Spleen (tissue), 7 donors: ENCODE data around the gene GXYLT2.

Experiments
- CTCF ChIP-seq, 11 experiments: fragments of 200-600 bp in 7 of 11; fragments of 450-650 bp in 4 of 11; sonication (generic) in 4 of 11; IDR thresholded peaks in 8 of 11; conservative IDR thresholded peaks in 3 of 11; 1 replicate in 7 of 11; 2 replicates in 4 of 11; pipeline versions ENCODE4 v1.4.0 to v1.8.0; 2016 to 2021; ENCODE audit warnings: antibody characterized with exemption in 11 of 11, inconsistent platforms in 4 of 11, mild to moderate bottlenecking in 1 of 11
- POLR2A ChIP-seq, 3 donors: fragments of 450-650 bp; IDR thresholded peaks; one replicate each; pipeline ENCODE4 v1.5.1; 2017; ENCODE audit warnings: antibody characterized with exemption in 3 of 3, mild to moderate bottlenecking in 1 of 3
- donor health status: DM: no; HTN: no; CAD: no; lungs with moderate emphysema.
- donor health status: DM: no; HTN: no; CAD: no.
- donor health status: DM: no; HTN: no; CAD: no.

- TF ChIP-seq CTCF (IDR thresholded peaks at IDR 0.05 in 8 of 11, conservative IDR thresholded peaks at IDR 0.05 in 3 of 11) (no peak), POLR2A (IDR thresholded peaks at IDR 0.05) (no peak)
Measured at GRCh38 chr3:72973031-72973723, 85.3 kb downstream of the GXYLT2 start.
